ENCODE data around the gene TMEM220.

DNA sequence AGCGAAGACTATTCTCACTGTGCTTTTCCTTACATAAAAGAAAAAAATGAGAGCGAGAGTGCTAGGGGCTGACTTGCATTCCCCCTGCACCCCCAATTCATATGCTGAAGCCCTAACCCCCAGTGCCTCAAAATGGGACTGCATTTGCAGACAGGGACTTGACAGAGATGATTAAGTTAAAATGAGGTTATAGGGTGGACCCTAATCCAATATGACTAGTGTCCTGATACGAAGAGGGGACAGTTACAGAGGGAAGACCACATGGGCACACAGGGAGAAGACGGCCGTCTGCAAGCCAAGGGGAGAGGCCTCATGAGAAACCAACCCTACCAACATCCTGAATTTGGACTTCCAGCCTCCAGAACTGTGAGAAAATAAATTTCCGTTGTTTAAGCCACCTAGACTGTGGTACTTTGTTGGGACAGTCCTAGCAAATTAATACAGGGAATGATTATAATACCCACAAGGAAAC lies 1.6 kb upstream of the TMEM220 start:
- TF ChIP-seq POLR2AphosphoS5 (IDR thresholded peaks at IDR 0.05) (no peak), POLR2A (IDR thresholded peaks at IDR 0.05) (no peak), EP300 (IDR thresholded peaks at IDR 0.05) (no peak)
- TF ChIP-seq, protein P1, sequence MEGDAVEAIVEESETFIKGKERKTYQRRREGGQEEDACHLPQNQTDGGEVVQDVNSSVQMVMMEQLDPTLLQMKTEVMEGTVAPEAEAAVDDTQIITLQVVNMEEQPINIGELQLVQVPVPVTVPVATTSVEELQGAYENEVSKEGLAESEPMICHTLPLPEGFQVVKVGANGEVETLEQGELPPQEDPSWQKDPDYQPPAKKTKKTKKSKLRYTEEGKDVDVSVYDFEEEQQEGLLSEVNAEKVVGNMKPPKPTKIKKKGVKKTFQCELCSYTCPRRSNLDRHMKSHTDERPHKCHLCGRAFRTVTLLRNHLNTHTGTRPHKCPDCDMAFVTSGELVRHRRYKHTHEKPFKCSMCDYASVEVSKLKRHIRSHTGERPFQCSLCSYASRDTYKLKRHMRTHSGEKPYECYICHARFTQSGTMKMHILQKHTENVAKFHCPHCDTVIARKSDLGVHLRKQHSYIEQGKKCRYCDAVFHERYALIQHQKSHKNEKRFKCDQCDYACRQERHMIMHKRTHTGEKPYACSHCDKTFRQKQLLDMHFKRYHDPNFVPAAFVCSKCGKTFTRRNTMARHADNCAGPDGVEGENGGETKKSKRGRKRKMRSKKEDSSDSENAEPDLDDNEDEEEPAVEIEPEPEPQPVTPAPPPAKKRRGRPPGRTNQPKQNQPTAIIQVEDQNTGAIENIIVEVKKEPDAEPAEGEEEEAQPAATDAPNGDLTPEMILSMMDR (IDR thresholded peaks at IDR 0.05), result no peak
